OCI-LY3 (cell line): ENCODE measurements around the gene ARRB2.
"Not testable (repeated sequence)": the region's sequence is repeated elsewhere in the genome, so short reads cannot be mapped to it uniquely, and the experiment has no call there.

ENCODE experiments used
- H2AFZ ChIP-seq: fragments of 200-600, 300-600 bp; shearing (Covaris generic); 2 replicates; pipeline ENCODE4 v1.6.0; 2014; ENCODE audit warnings: antibody characterized with exemption, low read depth, low read length
- H3K27ac ChIP-seq: fragments of 200-600, 300-600 bp; sonication (generic); 2 replicates; pipeline ENCODE4 v1.5.1; 2014; ENCODE audit warnings: mild to moderate bottlenecking, low read length, moderate library complexity, mixed read lengths
- H3K27me3 ChIP-seq: fragments of 200-600, 300-600 bp; sonication (generic); 2 replicates; pipeline ENCODE4 v1.6.1; 2014; ENCODE audit warnings: low read depth, low read length, mixed read lengths
- H3K36me3 ChIP-seq: fragments of 200-600, 300-600 bp; sonication (generic); replicated peaks from 2 replicates; pipeline ENCODE3; 2014; ENCODE audit warnings: low read depth, low read length, mixed read lengths
- H3K4me1 ChIP-seq: fragments of 300-600, 200-600 bp; sonication (generic); 2 replicates; pipeline ENCODE4 v1.6.1; 2014; ENCODE audit warnings: low read length, mixed read lengths
- H3K4me2 ChIP-seq: fragments of 200-600, 300-600 bp; sonication (generic); 2 replicates; pipeline ENCODE4 v1.6.1; 2014; ENCODE audit warnings: low read length, mixed read lengths
- H3K4me3 ChIP-seq: fragments of 300-600, 200-600 bp; sonication (generic); 2 replicates; pipeline ENCODE4 v1.5.1; 2014; ENCODE audit warnings: antibody characterized with exemption, mild to moderate bottlenecking, low read length, moderate library complexity
- H3K79me2 ChIP-seq: fragments of 300-600, 200-600 bp; shearing (Covaris generic); 2 replicates; pipeline ENCODE4 v1.6.1; 2014; ENCODE audit warnings: mild to moderate bottlenecking, low read length, mixed read lengths
- H3K9ac ChIP-seq: fragments of 300-600, 200-600 bp; shearing (Covaris generic); 2 replicates; pipeline ENCODE4 v1.6.0; 2014; ENCODE audit warnings: mild to moderate bottlenecking, low read length, moderate library complexity
- H3K9me3 ChIP-seq: fragments of 200-600, 300-600 bp; shearing (Covaris generic); 2 replicates; pipeline ENCODE4 v1.6.1; 2014; ENCODE audit warnings: low read length, mixed read lengths; ENCODE audit not compliant: insufficient read depth
- H4K20me1 ChIP-seq: fragments of 200-600, 300-600 bp; sonication (generic); 2 replicates; pipeline ENCODE4 v1.6.1; 2016; ENCODE audit warnings: low read length, mixed read lengths; ENCODE audit not compliant: insufficient read depth
- CTCF ChIP-seq: fragments of 200-600, 300-600 bp; sonication (generic); IDR thresholded peaks from 2 replicates; pipeline ENCODE4 v1.5.1; 2014; ENCODE audit warnings: antibody characterized with exemption, low read length, low read depth
- EZH2phosphoT487 ChIP-seq: fragments of 200-600 bp; shearing (Covaris generic); IDR thresholded peaks from 2 replicates; pipeline ENCODE4 v1.6.1; 2018; ENCODE audit warnings: antibody characterized with exemption, mixed run types, low read depth

The ARRB2 gene

DNA sequence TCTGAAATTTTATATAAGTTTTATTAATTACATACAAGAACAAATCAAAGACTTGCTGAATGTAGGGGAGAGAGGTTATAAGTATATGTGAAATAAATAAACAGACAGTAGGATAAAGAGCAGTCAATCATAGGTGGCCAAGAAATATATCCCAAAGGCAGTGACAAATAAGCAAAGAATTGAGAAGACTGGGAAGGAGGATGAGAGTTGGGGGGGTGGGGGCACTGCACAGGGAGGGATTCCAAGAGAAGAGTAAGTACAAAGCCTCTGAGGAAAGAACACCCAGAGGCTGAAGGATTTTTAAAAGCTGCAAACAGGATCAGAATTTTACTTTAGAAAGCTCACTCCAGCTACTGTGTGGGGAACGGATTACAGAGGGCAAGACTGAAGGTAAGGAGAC lies 9.3 kb upstream of the ARRB2 start:
- H3K27me3 ChIP-seq: no peaks in the 10 kb centered on the region
- no peaks in the 10 kb centered on the region for H3K9me3 ChIP-seq
- H3K36me3 ChIP-seq: peaks cover 5% of the 10 kb centered on the region
- no peak overlapping the region for H3K9ac ChIP-seq
- TF ChIP-seq CTCF: no peak
- peaks cover 16% of the 10 kb centered on the region for H3K4me1 ChIP-seq
- no peak overlapping the region for H2AFZ ChIP-seq
- H3K79me2 ChIP-seq: peaks cover 87% of the 10 kb centered on the region
- no peak overlapping the region for H3K4me3 ChIP-seq
- no peak overlapping the region for H3K4me2 ChIP-seq
- H3K27ac ChIP-seq: no peak overlapping the region
- peaks cover 4% of the 10 kb centered on the region; the same call in 1 of the 2 replicates for H4K20me1 ChIP-seq

- Histone ChIP-seq H4K20me1 (peaks cover 4% of the 10 kb centered on the region; the same call in 1 of the 2 replicates), H3K79me2 (peaks cover 67% of the 10 kb centered on the region), H3K4me1 (peaks cover 16% of the 10 kb centered on the region), H3K36me3 (no peaks in the 10 kb centered on the region), H3K9me3 (no peaks in the 10 kb centered on the region), H3K4me3 (peak overlapping the region; percentile 99), H3K9ac (peak overlapping the region; percentile 85), H2AFZ (no peak overlapping the region), H3K27me3 (no peaks in the 10 kb centered on the region), H3K4me2 (peak overlapping the region; percentile 92), H3K27ac (peak overlapping the region; percentile 54)
- no peak for TF ChIP-seq CTCF
- no peak for TF ChIP-seq EZH2phosphoT487
These were observed 7.1 kb upstream of the ARRB2 start for GRCh38 chr17:4703330-4703691.

GRCh38 chr17:4704574-4704907 lies 5.9 kb upstream of the ARRB2 start:
- H3K4me1 ChIP-seq: peaks cover 16% of the 10 kb centered on the region
- peaks cover 54% of the 10 kb centered on the region for H3K79me2 ChIP-seq
- H3K4me3 ChIP-seq: peak overlapping the region; percentile 99
- not testable (repeated sequence) for H2AFZ ChIP-seq, H3K36me3 ChIP-seq, H3K9me3 ChIP-seq, H4K20me1 ChIP-seq, H3K27me3 ChIP-seq
- peak overlapping the region; percentile 54 for H3K27ac ChIP-seq
- H3K9ac ChIP-seq: peak overlapping the region; percentile 85
- H3K4me2 ChIP-seq: peak overlapping the region; percentile 64

DNA sequence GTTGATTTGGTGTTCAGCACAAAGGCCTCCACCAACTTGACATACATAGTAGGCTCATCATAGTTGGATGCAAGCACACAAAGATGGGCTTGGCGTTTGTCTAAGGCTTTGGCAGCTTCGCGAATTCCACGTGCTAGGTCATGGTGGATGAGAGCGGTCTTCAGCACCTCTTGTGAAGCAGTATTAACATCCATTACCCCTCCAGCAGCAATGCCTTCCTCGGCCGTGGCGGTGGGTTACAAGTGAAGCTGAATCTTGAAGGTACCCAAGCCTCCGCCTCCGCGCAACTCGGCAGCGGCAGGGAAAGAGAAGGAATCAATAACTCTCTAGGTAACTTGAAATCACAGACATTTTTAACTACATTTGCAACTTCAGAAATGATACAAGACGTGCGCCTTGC lies 5.4 kb upstream of the ARRB2 start:
- peak overlapping the region; percentile 64 for H3K4me2 ChIP-seq
- H4K20me1 ChIP-seq: peaks cover 4% of the 10 kb centered on the region; the same call in 1 of the 2 replicates
- no peaks in the 10 kb centered on the region for H3K9me3 ChIP-seq
- H3K9ac ChIP-seq: peak overlapping the region; percentile 85
- peaks cover 50% of the 10 kb centered on the region for H3K79me2 ChIP-seq
- no peaks in the 10 kb centered on the region for H3K36me3 ChIP-seq
- no peak overlapping the region for H2AFZ ChIP-seq
- TF ChIP-seq CTCF (no peak), EZH2phosphoT487 (no peak)
- no peak overlapping the region for H3K27ac ChIP-seq
- H3K4me3 ChIP-seq: peak overlapping the region; percentile 99
- no peaks in the 10 kb centered on the region for H3K27me3 ChIP-seq
- H3K4me1 ChIP-seq: peaks cover 19% of the 10 kb centered on the region

DNA sequence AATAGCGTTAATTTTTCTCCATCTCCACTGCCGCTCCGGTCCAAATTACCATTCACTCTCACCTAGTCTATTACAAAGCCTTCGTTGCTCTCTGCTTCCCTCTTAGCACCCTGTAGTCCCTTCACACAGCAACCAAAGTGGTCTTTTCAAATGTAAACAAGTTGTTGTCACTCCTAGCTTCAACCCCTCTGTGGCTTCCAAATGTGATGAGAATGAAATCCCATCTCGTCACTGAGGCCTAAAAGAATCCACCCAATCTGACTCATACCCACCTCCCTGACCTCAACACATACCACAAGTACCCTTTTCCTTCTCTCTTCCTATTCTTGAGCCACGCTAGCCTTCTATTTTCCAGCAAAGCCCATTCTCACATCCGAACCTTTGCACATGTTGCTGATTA lies 4.3 kb upstream of the ARRB2 start:
- no peak overlapping the region for H3K27ac ChIP-seq
- H3K36me3 ChIP-seq: no peaks in the 10 kb centered on the region
- H3K27me3 ChIP-seq: no peaks in the 10 kb centered on the region
- H3K79me2 ChIP-seq: peaks cover 41% of the 10 kb centered on the region
- H3K4me3 ChIP-seq: no peak overlapping the region
- peaks cover 4% of the 10 kb centered on the region; the same call in 1 of the 2 replicates for H4K20me1 ChIP-seq
- H3K9me3 ChIP-seq: no peaks in the 10 kb centered on the region
- H2AFZ ChIP-seq: no peak overlapping the region
- H3K4me1 ChIP-seq: peaks cover 19% of the 10 kb centered on the region
- no peak for TF ChIP-seq CTCF
- no peak for TF ChIP-seq EZH2phosphoT487
- H3K9ac ChIP-seq: no peak overlapping the region
- H3K4me2 ChIP-seq: no peak overlapping the region
